Coronary artery (tissue), 2 donors: Measurements from ENCODE around the gene CPA1.

Source experiments
- DNase-seq: peaks from one replicate; pipeline ENCODE4 v3.0.0-alpha.2; 2017; ENCODE audit warnings: low spot score
- H3K27ac ChIP-seq, 2 donors: fragments of 200-600 bp; sonication (generic); one replicate each; pipeline ENCODE4 v1.5.1; 2016 to 2019
- H3K4me3 ChIP-seq: fragments of 200-600 bp; sonication (generic); 2 replicates; pipeline ENCODE4 v1.5.1; 2016; ENCODE audit warnings: mild to moderate bottlenecking, moderate library complexity
- CTCF ChIP-seq: fragments of 200-600 bp; sonication (generic); IDR thresholded peaks from one replicate; pipeline ENCODE4 v1.5.1; 2019; ENCODE audit warnings: antibody characterized with exemption

CPA1 gene

GRCh38 chr7:130387628-130388403 lies 7.5 kb downstream of the CPA1 start:
- Histone ChIP-seq H3K4me3 (no peak overlapping the region), H3K27ac (peak overlapping the region in 1 of 2 donors; percentile 34)
- DNase-seq: peak; percentile 64
- no peak for TF ChIP-seq CTCF

GRCh38 chr7:130388671-130389070 lies 8.4 kb downstream of the CPA1 start:
- no peak for TF ChIP-seq CTCF
- Histone ChIP-seq H3K4me3 (no peak overlapping the region), H3K27ac (no peak overlapping the region)
- DNase-seq: no peak

- no peak for DNase-seq
- TF ChIP-seq CTCF: no peak
- no peak overlapping the region for H3K4me3 ChIP-seq
- H3K27ac ChIP-seq: no peak overlapping the region
These were observed 10.2 kb downstream of the CPA1 start for GRCh38 chr7:130390486-130390885.

- H3K27ac ChIP-seq: no peak overlapping the region
- TF ChIP-seq CTCF: no peak
- DNase-seq: peak; percentile 69
- H3K4me3 ChIP-seq: no peak overlapping the region
These were observed 12.8 kb downstream of the CPA1 start for GRCh38 chr7:130393101-130393561.

GRCh38 chr7:130393841-130394411 lies 13.6 kb downstream of the CPA1 start:
- Histone ChIP-seq H3K27ac (no peak overlapping the region), H3K4me3 (no peak overlapping the region)
- DNase-seq: no peak
- TF ChIP-seq CTCF: no peak

GRCh38 chr7:130394421-130395195 lies 14.3 kb downstream of the CPA1 start:
- no peak for TF ChIP-seq CTCF
- no peak for DNase-seq
- Histone ChIP-seq H3K4me3 (no peak overlapping the region), H3K27ac (no peak overlapping the region)
